HG03159 (cell line): ENCODE data around the gene C1RL.
A peak's percentile ranks its signal among the peaks of the same experiment; 100 is the strongest.
"Not testable (repeated sequence)": the region's sequence is repeated elsewhere in the genome, so short reads cannot be mapped to it uniquely, and the experiment has no call there.

Experiments used
- ATAC-seq: cut with Tn5 transposase; IDR thresholded peaks from one replicate; pipeline ENCODE4 v1.9.1; 2021; ENCODE audit warnings: mild to moderate bottlenecking, moderate library complexity; ENCODE audit not compliant: unreplicated experiment

C1RL gene

GRCh38 chr12:7116916-7117315 is 7.9 kb upstream of the C1RL start:
- no peak for ATAC-seq

- ATAC-seq: no peak
Observed at GRCh38 chr12:7116196-7116595, 7.2 kb upstream of the C1RL start.

- ATAC-seq: no peak
Observed at GRCh38 chr12:7114851-7115250, 5.8 kb upstream of the C1RL start.

- no peak for ATAC-seq
Observed at GRCh38 chr12:7114008-7114407, 5.0 kb upstream of the C1RL start.

GRCh38 chr12:7113389-7113871 is 4.4 kb upstream of the C1RL start:
- ATAC-seq: no peak

GRCh38 chr12:7112041-7112440 is 3.0 kb upstream of the C1RL start:
- no peak for ATAC-seq

- ATAC-seq: no peak
Observed at GRCh38 chr12:7110661-7111060, 1.6 kb upstream of the C1RL start.

- no peak for ATAC-seq
Observed at GRCh38 chr12:7109572-7109920, 532 bp upstream of the C1RL start.

- peak; percentile 78 for ATAC-seq
Observed at GRCh38 chr12:7108003-7108795, 815 bp downstream of the C1RL start.

- ATAC-seq: no peak
Observed at GRCh38 chr12:7107636-7108002, 1.4 kb downstream of the C1RL start.

GRCh38 chr12:7107181-7107580 is 1.8 kb downstream of the C1RL start:
- ATAC-seq: not testable (repeated sequence)

- no peak for ATAC-seq
Observed at GRCh38 chr12:7106082-7106481, 2.9 kb downstream of the C1RL start.

- ATAC-seq: no peak
Observed at GRCh38 chr12:7103837-7104584, 5.0 kb downstream of the C1RL start.

GRCh38 chr12:7102582-7102981 is 6.4 kb downstream of the C1RL start:
- ATAC-seq: no peak

GRCh38 chr12:7101694-7102131 is 7.3 kb downstream of the C1RL start:
- no peak for ATAC-seq

GRCh38 chr12:7101047-7101693 is 7.8 kb downstream of the C1RL start:
- no peak for ATAC-seq

GRCh38 chr12:7100239-7100638 is 8.8 kb downstream of the C1RL start:
- ATAC-seq: no peak

- no peak for ATAC-seq
Observed at GRCh38 chr12:7099290-7099996, 9.6 kb downstream of the C1RL start.

- no peak for ATAC-seq
Observed at GRCh38 chr12:7096979-7097378, 12.0 kb downstream of the C1RL start.

- ATAC-seq: no peak
Observed at GRCh38 chr12:7096006-7096932, 12.7 kb downstream of the C1RL start.
